Measurements from ENCODE around the gene ZNF408.
"Not testable (repeated sequence)": the region's sequence is repeated elsewhere in the genome, so short reads cannot be mapped to it uniquely, and the experiment has no call there.

ZNF408 gene

GRCh38 chr11:46698597-46698996 is 2.2 kb upstream of the ZNF408 start:
- DNase-seq, result peak; percentile 41 to 72 (median 60)

- peak in 2 of 4 experiments; percentile 14 to 28 for DNase-seq
These were observed 335 bp downstream of the ZNF408 start for GRCh38 chr11:46701078-46701654.

GRCh38 chr11:46705070-46705688 is 4.3 kb downstream of the ZNF408 start:
- no peak for DNase-seq

- DNase-seq, result no peak
These were observed 6.1 kb downstream of the ZNF408 start for GRCh38 chr11:46706886-46707285.

- DNase-seq, result not testable (repeated sequence)
These were observed 8.5 kb downstream of the ZNF408 start for GRCh38 chr11:46709351-46709750.

GRCh38 chr11:46710821-46711269 is 10.0 kb downstream of the ZNF408 start:
- no peak for DNase-seq

- no peak for DNase-seq
These were observed 10.5 kb downstream of the ZNF408 start for GRCh38 chr11:46711303-46711702.

- DNase-seq, result no peak
These were observed 12.2 kb downstream of the ZNF408 start for GRCh38 chr11:46712874-46713576.

GRCh38 chr11:46717825-46718154 is 17.0 kb downstream of the ZNF408 start:
- not testable (repeated sequence) for DNase-seq

- no peak for DNase-seq
These were observed 17.6 kb downstream of the ZNF408 start for GRCh38 chr11:46718155-46719019.

GRCh38 chr11:46719048-46719542 is 18.3 kb downstream of the ZNF408 start, which contains the start of gene F2:
F2 (plus strand) TSS chr11:46719213; CDS start chr11:46719236, 23 bp downstream.
- no peak for DNase-seq

GRCh38 chr11:46719543-46720218 is 18.9 kb downstream of the ZNF408 start:
- no peak for DNase-seq

- DNase-seq, result no peak
These were observed 20.5 kb downstream of the ZNF408 start for GRCh38 chr11:46721286-46721685.

- DNase-seq, result no peak
These were observed 21.9 kb downstream of the ZNF408 start for GRCh38 chr11:46722566-46723358.

- DNase-seq, result no peak
These were observed 22.5 kb downstream of the ZNF408 start for GRCh38 chr11:46723359-46723680.

- no peak for DNase-seq
These were observed 23.3 kb downstream of the ZNF408 start for GRCh38 chr11:46724088-46724487.

- DNase-seq, result no peak
These were observed 24.7 kb downstream of the ZNF408 start for GRCh38 chr11:46725338-46726205.

GRCh38 chr11:46726206-46726862 is 25.5 kb downstream of the ZNF408 start:
- DNase-seq, result no peak

- no peak for DNase-seq
These were observed 27.3 kb downstream of the ZNF408 start for GRCh38 chr11:46727952-46728658.

Measured in suppressor macrophage (primary cell).